Panc1 (cell line): ENCODE results near the gene MRM1.

Experiments
- POLR2AphosphoS5 ChIP-seq: IDR thresholded peaks from 2 replicates; pipeline ENCODE4 v1.6.1; 2012; ENCODE audit warnings: mild to moderate bottlenecking, low read depth, low read length, moderate library complexity
- TCF7L2 ChIP-seq: IDR thresholded peaks from 2 replicates; pipeline ENCODE4 v1.6.1; 2011; ENCODE audit warnings: mild to moderate bottlenecking, low read depth, low read length, inconsistent platforms
- TF ChIP-seq, protein P1 (sequence below): fragments of 450-650 bp; IDR thresholded peaks from 2 replicates; pipeline ENCODE4 v1.5.1; 2017; ENCODE audit warnings: mild to moderate bottlenecking
- TF ChIP-seq, protein P2 (sequence below), 2 experiments: IDR thresholded peaks; 2 replicates each; pipeline ENCODE4 v1.6.1; 2011 to 2012; ENCODE audit warnings: low read depth in 2 of 2, control low read depth in 1 of 2, low read length in 1 of 2, mild to moderate bottlenecking in 1 of 2, moderate library complexity in 1 of 2; ENCODE audit not compliant: insufficient read depth in 1 of 2

- TF ChIP-seq, protein P1, sequence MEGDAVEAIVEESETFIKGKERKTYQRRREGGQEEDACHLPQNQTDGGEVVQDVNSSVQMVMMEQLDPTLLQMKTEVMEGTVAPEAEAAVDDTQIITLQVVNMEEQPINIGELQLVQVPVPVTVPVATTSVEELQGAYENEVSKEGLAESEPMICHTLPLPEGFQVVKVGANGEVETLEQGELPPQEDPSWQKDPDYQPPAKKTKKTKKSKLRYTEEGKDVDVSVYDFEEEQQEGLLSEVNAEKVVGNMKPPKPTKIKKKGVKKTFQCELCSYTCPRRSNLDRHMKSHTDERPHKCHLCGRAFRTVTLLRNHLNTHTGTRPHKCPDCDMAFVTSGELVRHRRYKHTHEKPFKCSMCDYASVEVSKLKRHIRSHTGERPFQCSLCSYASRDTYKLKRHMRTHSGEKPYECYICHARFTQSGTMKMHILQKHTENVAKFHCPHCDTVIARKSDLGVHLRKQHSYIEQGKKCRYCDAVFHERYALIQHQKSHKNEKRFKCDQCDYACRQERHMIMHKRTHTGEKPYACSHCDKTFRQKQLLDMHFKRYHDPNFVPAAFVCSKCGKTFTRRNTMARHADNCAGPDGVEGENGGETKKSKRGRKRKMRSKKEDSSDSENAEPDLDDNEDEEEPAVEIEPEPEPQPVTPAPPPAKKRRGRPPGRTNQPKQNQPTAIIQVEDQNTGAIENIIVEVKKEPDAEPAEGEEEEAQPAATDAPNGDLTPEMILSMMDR = no peak
- no peak for TF ChIP-seq TCF7L2
- TF ChIP-seq POLR2AphosphoS5 = no peak
- TF ChIP-seq, protein P2, sequence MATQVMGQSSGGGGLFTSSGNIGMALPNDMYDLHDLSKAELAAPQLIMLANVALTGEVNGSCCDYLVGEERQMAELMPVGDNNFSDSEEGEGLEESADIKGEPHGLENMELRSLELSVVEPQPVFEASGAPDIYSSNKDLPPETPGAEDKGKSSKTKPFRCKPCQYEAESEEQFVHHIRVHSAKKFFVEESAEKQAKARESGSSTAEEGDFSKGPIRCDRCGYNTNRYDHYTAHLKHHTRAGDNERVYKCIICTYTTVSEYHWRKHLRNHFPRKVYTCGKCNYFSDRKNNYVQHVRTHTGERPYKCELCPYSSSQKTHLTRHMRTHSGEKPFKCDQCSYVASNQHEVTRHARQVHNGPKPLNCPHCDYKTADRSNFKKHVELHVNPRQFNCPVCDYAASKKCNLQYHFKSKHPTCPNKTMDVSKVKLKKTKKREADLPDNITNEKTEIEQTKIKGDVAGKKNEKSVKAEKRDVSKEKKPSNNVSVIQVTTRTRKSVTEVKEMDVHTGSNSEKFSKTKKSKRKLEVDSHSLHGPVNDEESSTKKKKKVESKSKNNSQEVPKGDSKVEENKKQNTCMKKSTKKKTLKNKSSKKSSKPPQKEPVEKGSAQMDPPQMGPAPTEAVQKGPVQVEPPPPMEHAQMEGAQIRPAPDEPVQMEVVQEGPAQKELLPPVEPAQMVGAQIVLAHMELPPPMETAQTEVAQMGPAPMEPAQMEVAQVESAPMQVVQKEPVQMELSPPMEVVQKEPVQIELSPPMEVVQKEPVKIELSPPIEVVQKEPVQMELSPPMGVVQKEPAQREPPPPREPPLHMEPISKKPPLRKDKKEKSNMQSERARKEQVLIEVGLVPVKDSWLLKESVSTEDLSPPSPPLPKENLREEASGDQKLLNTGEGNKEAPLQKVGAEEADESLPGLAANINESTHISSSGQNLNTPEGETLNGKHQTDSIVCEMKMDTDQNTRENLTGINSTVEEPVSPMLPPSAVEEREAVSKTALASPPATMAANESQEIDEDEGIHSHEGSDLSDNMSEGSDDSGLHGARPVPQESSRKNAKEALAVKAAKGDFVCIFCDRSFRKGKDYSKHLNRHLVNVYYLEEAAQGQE (IDR thresholded peaks at IDR 0.05; ENCODE audit: insufficient read depth in 1 of 2, low read depth in 2 of 2, low read length in 1 of 2) = no peak
These were observed 23.8 kb downstream of the MRM1 start for GRCh38 chr17:36625188-36625587.
